Measurements from ENCODE around the gene KCNQ2.

The KCNQ2 gene

GRCh38 chr20:63414720-63415430, 57.6 kb downstream of the KCNQ2 start:
- no peak for DNase-seq

DNA sequence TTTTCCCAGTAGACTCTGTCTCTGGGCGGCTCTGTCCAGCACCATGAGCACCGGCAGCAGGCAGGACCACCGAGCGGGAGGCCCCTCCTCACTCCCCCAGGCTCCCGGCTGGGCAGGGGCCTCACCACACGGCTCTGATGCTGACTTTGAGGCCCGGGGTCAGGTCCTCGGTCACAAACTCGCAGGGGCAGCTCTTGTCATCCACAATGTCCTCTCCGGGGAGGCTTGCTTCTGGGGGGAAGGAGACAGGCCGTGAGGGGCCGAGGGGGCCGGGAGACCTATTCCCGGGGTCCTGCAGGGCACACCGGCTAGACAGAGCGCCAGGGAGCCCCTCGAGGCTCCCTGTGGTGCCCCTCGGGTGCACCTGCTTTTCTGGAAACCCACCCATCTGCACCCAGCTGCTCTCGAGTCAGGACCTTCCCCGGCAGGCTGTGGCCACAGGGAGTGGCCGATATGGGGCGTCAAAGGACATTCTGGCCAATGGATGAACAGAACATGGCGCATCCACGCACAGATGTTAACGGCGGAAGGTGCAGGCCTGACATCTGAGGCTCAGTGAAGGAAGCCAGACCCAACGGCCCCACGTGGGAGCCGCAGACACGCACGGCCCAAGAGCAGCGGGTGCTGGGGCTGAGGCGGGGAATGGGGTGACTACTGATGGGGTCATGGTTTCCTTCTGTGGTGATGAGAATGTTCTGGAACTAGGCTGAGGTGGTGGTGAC, 58.3 kb downstream of the KCNQ2 start:
- no peak for DNase-seq

DNA sequence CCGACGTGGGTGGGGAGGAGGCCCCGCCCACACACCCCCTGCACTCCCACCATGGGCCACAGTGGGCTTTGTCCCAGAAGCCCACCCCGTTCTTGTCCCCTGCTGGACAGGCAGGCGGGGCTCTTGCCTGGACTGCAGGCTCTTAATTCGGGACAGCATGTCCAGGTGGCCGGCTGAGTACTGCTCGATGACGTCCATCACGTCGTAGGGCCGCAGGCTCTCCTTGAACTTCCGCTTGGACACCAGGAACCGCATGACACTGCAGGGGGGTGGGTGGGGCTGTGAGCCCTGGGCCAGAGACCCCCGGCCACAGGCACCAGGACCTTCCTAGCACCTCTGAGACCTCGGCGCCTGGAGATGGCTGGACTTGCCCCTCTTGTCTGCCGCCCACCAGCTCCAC, 59.1 kb downstream of the KCNQ2 start:
- DNase-seq: no peak

DNA sequence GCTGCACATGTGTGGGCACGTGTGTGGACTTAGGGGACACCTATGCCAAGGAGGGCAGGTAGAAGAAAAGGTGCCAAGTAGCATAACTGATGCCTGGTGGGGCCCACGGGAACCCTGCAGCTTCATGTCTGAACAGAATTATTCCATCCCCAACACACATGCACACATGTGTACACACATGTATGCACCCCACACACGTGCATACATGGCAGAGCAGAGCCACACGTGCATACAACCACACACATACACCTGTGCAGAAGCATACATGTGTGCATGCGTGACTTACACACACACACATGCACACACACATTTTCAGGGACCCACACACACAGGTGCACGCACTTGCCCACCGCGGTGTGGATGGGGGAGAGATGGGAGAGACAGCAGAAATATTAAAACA, 59.6 kb downstream of the KCNQ2 start:
- no peak for DNase-seq

DNA sequence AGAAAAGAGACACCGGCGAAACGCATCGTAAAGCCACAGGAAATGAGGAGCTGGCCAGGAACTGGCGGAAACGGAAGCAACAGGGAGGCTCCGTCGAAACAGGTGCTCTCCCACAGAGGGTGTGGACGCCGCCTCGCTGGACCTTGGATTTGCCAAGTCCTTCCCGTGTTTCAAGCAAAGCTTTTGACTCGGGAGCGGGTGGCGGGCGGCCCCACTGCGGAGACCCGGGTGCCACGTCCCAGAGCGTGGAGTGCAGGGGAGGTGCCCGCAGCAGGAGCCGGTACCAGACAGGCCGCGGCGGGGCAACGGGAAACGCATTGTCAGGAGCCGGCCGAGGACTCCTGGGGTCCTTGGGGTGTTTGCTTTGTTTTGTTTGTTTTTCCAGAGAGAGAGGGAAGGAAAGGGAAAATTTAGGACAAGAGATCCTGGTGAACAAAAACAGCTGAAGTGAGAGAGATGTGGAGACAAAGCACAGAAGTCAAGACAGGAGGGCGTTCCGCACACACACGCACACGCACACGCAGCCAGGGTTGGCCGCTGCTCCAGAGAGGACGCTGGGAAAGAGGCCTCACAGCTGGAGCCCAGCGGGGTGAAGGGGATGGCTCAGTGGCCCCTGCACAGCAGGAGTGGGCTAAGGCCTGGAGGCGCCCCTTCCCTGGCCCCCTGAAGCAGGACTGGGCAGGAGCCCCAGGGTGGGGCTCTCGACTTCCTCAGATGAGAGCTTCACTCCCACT, 60.4 kb downstream of the KCNQ2 start:
- DNase-seq: no peak

GRCh38 chr20:63411151-63411897, 61.1 kb downstream of the KCNQ2 start:
- no peak for DNase-seq

- DNase-seq: no peak
Observed at GRCh38 chr20:63409834-63410435, 62.5 kb downstream of the KCNQ2 start.

- no peak for DNase-seq
Observed at GRCh38 chr20:63409066-63409833, 63.2 kb downstream of the KCNQ2 start.

DNA sequence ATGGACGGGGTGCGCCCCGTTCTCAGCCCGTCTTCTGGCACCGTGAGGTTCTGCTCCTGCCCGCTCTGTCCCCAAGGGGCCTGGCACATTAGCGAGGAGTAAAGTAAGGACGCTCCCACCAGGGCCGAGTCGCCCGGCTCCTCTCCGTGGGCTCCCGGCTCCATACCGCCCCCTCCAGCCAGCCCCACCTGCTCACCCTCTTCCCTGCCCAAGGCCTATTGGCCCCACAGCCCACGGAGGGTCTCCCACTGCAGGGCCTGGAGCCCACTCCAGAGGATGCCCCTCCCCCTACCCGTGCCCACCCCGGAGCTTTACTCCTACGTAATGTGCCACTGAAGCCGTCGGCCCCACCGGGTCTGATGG, 63.8 kb downstream of the KCNQ2 start:
- DNase-seq: no peak

- no peak for DNase-seq
Observed at GRCh38 chr20:63407928-63408683, 64.3 kb downstream of the KCNQ2 start.

DNA sequence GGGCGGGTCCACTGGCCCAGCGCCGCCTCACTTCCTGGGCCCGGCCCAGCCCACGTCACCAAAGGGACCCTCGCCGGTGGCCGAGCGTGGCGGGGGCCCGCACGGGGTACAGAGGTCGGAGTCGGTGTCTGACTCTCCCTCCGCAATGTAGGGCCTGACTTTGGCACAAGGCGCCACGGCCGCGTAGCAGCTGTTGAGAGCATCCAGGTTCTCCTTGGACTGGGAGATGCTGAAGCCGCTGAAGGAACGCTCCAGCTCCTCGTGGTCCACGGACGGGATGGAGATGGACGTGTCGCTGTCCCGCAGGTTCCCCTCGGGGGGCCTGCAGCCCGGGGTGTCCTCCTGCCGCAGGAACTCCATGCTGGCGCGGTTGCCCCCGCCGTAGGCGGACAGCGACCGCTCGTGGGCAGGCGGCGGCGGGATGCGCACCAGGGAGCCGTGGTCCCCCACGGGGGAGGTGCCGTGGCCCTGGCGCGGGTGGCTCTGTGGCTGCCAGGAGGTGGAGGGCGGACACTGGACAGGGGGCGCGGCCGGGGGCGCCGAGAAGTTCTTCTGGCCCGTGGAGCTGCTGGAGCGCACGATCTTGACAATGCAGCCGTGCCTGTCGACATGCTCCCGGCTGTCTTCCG, 65.7 kb downstream of the KCNQ2 start:
- no peak for DNase-seq

GRCh38 chr20:63406011-63406410, 66.4 kb downstream of the KCNQ2 start:
- no peak for DNase-seq

- no peak for DNase-seq
Observed at GRCh38 chr20:63405102-63405730, 67.2 kb downstream of the KCNQ2 start.

- DNase-seq: no peak
Observed at GRCh38 chr20:63404129-63405085, 68.0 kb downstream of the KCNQ2 start.

DNA sequence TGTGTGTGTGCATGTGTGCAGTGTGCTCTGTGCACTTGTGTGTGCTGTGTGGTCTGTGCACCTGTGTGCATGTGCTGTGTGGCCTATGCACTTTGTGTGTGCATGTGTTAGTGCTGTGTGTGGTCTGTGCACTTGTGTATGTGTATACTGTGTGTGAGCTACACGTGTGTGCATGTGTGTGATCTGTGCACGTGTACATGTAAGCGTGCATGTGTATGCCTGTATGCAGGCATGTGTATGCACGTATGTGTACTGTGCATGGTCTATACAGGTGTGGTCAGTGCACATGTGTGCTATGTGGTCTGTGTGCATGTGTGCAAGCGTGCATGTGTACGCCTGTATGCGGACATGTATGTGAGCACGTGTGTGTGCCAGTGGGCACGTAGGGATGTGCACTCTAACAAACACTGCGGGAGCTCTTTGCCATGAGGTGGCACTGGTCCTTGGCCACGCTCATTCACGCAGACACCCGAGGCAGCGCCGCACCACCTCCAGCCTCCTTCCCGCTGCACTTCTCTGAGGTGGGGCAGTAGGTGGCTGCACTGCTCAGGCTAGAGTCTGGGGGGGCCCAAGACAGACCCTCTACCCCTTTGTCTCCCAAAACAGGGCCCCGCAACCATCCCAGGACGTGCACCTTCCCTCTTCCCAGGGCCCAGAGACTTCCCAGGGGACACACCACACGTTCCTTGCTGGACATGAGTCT, 68.9 kb downstream of the KCNQ2 start:
- no peak for DNase-seq

DNA sequence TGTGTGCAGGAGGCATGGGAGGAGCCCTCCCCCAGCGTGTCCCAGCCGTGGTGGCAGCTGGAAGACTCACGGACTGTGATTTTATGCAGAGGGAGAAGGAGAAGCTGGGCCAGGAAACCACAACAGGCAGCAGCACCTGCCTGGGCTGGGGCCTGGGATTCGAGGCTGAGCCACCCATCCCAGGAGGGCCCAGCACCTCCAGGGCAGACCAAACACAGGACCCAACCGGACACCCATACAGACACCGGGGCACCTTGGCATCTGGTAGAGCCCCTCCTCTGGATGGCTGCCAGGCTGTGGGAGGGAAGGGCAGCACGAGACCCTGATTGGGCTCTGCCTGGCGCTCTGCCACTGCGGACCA, 69.6 kb downstream of the KCNQ2 start:
- no peak for DNase-seq

DNA sequence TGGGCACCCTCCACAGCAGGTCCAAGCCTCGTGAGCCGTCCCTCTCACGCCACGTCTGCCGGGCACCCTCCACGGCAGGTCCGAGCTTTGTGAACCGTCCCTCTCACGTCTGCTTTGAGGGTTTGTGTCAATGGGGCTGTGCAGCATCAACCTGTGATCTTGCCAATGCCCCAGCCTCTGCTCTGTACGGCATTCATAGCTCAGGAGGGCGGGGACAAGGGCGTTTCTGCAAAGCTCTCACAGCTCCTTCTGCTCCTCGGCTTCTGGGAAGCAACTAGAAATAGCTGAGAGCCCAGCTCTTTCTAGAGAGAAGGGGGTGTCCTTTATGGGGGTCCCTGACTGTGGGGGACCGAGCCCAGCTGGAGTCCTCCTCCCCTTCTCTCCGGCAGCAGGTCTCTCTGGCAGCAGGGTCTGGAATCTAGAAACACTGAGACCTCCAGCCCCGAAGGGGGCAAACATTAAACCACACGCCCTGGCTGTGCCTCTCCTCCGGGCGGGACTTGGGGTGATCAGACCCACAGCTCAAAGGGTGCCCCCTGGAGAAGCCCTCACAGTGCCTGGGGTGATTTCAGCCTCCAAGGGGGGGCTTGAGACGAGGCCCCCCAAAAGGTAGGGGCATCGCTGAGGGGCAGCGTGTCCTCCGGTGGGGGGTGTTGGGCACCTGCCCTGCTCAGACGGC, 70.1 kb downstream of the KCNQ2 start:
- no peak for DNase-seq
